Fibroblast of lung (primary cell): ENCODE results near the gene CHI3L1. TPM values are rescaled to one million over a fixed set of nuclear protein-coding genes. Genes with fewer than 3 reads are reported as not detected.
A peak's percentile ranks its signal among the peaks of the same experiment; 100 is the strongest.

ENCODE experiments used
- DNase-seq, 2 donors: peaks; one replicate each; pipeline versions ENCODE4 v3.0.0 to v3.0.0-alpha.2; 2010; ENCODE audit warnings: low read depth in 2 of 2
- H2AFZ ChIP-seq: 2 replicates; pipeline ENCODE4 v1.5.1; 2012; ENCODE audit warnings: low read length, control low read depth, inconsistent platforms
- H3K27ac ChIP-seq: 2 replicates; pipeline ENCODE4 v1.5.1; 2011; ENCODE audit warnings: low read length, control low read depth; ENCODE audit not compliant: insufficient read depth
- H3K27me3 ChIP-seq: 2 replicates; pipeline ENCODE4 v1.5.1; 2011; ENCODE audit warnings: mild to moderate bottlenecking, low read length; ENCODE audit not compliant: control insufficient read depth, insufficient read depth
- H3K36me3 ChIP-seq: 2 replicates; pipeline ENCODE4 v1.5.1; 2011; ENCODE audit warnings: low read length; ENCODE audit not compliant: control insufficient read depth, insufficient read depth
- H3K4me1 ChIP-seq: 2 replicates; pipeline ENCODE4 v1.5.1; 2011; ENCODE audit warnings: low read length; ENCODE audit not compliant: control insufficient read depth, insufficient read depth; ENCODE audit errors: extremely low read depth
- H3K4me2 ChIP-seq: 2 replicates; pipeline ENCODE4 v1.5.1; 2011; ENCODE audit warnings: low read length, control low read depth; ENCODE audit not compliant: insufficient read depth; ENCODE audit errors: extremely low read depth
- H3K4me3 ChIP-seq, 4 experiments: fragments of 200-600 bp in 1 of 4; sonication (generic) in 1 of 4; replicated peaks in 1 of 4; 2 replicates each; pipeline ENCODE4 v1.5.1; 2011 to 2016; ENCODE audit warnings: low read length in 4 of 4, low read depth in 3 of 4, mild to moderate bottlenecking in 3 of 4, control low read depth in 2 of 4, inconsistent platforms in 1 of 4, mixed read lengths in 1 of 4; ENCODE audit not compliant: insufficient read depth in 1 of 4; ENCODE audit errors: control extremely low read depth in 1 of 4
- H3K79me2 ChIP-seq: 2 replicates; pipeline ENCODE4 v1.5.1; 2012; ENCODE audit warnings: mild to moderate bottlenecking, low read length, inconsistent platforms; ENCODE audit not compliant: control insufficient read depth, insufficient read depth
- H3K9ac ChIP-seq: 2 replicates; pipeline ENCODE4 v1.5.1; 2011; ENCODE audit warnings: mild to moderate bottlenecking, low read length, control low read depth; ENCODE audit not compliant: insufficient read depth
- H3K9me3 ChIP-seq: 2 replicates; pipeline ENCODE4 v1.5.1; 2012; ENCODE audit warnings: low read depth, low read length; ENCODE audit not compliant: control insufficient read depth, insufficient read depth
- H4K20me1 ChIP-seq: 2 replicates; pipeline ENCODE4 v1.5.1; 2011; ENCODE audit warnings: low read length; ENCODE audit not compliant: control insufficient read depth, insufficient read depth; ENCODE audit errors: extremely low read depth
- EZH2 ChIP-seq: IDR thresholded peaks from 2 replicates; pipeline ENCODE4 v1.5.1; 2012; ENCODE audit warnings: low read length, control low read depth, mild to moderate bottlenecking; ENCODE audit errors: missing control alignments
- polyA plus RNA-seq, 2 donors: library from polyadenylated mRNA; depleted of rRNA in 1 of 2; stranded (reverse) in 1 of 2; unstranded in 1 of 2; fragments of >200 nt; gene quantifications; 2 replicates each; pipeline ENCODE4 v1.2.1, GENCODE V29; 2011 to 2012; ENCODE audit warnings: missing spikeins in 1 of 2
- total RNA-seq: library from RNA; depleted of rRNA; stranded (reverse); fragments of >200 nt; gene quantifications from 2 replicates; pipeline ENCODE4 v1.2.1, GENCODE V29; 2014
- TF ChIP-seq, protein P1 (sequence below), 2 donors: IDR thresholded peaks in 1 of 2; conservative IDR thresholded peaks in 1 of 2; 1 replicate in 1 of 2; 2 replicates in 1 of 2; pipeline ENCODE4 v1.5.1; 2011 to 2012; ENCODE audit warnings: low read length in 2 of 2, control low read depth in 1 of 2, inconsistent platforms in 1 of 2, low read depth in 1 of 2, mild to moderate bottlenecking in 1 of 2

The CHI3L1 gene
- total and polyA plus RNA-seq, 2 donors (not counting 1 experiment from before 2014, with no cell fraction given), result 3.0 to 42.8 TPM

DNA sequence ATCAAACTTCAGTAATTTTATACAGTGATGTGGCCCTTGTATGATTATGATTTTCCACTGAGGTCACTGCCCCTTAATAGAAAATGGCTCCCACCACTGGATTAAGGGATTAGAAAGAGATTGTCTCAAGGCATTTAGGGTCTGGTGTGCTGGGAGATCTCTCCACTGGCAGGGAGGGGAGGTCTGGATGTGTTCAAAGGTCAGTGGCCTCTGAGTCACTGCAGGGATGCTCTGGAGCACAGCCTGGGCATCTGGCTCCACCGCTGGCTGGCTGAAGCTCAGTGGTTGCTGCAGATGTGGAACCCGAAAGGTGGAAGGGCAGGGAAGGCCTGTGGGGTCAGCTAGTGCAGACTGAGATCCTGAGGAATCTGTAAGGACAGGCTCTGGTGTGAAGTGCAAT, 18.3 kb upstream of the CHI3L1 start:
- Histone ChIP-seq H3K36me3 (no peaks in the 10 kb centered on the region), H4K20me1 (no peaks in the 10 kb centered on the region), H3K79me2 (no peaks in the 10 kb centered on the region), H3K27me3 (no peaks in the 10 kb centered on the region), H3K9me3 (no peaks in the 10 kb centered on the region), H3K9ac (no peak overlapping the region), H3K4me1 (peaks cover 9% of the 10 kb centered on the region), H3K4me2 (no peak overlapping the region), H3K4me3 (no peak overlapping the region), H2AFZ (no peak overlapping the region), H3K27ac (no peak overlapping the region)
- DNase-seq, result no peak
- no peak for TF ChIP-seq EZH2
- TF ChIP-seq, protein P1, sequence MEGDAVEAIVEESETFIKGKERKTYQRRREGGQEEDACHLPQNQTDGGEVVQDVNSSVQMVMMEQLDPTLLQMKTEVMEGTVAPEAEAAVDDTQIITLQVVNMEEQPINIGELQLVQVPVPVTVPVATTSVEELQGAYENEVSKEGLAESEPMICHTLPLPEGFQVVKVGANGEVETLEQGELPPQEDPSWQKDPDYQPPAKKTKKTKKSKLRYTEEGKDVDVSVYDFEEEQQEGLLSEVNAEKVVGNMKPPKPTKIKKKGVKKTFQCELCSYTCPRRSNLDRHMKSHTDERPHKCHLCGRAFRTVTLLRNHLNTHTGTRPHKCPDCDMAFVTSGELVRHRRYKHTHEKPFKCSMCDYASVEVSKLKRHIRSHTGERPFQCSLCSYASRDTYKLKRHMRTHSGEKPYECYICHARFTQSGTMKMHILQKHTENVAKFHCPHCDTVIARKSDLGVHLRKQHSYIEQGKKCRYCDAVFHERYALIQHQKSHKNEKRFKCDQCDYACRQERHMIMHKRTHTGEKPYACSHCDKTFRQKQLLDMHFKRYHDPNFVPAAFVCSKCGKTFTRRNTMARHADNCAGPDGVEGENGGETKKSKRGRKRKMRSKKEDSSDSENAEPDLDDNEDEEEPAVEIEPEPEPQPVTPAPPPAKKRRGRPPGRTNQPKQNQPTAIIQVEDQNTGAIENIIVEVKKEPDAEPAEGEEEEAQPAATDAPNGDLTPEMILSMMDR (conservative IDR thresholded peaks at IDR 0.05 in 1 of 2, IDR thresholded peaks at IDR 0.05 in 1 of 2; ENCODE audit: low read depth in 1 of 2, low read length in 2 of 2), result no peak

DNA sequence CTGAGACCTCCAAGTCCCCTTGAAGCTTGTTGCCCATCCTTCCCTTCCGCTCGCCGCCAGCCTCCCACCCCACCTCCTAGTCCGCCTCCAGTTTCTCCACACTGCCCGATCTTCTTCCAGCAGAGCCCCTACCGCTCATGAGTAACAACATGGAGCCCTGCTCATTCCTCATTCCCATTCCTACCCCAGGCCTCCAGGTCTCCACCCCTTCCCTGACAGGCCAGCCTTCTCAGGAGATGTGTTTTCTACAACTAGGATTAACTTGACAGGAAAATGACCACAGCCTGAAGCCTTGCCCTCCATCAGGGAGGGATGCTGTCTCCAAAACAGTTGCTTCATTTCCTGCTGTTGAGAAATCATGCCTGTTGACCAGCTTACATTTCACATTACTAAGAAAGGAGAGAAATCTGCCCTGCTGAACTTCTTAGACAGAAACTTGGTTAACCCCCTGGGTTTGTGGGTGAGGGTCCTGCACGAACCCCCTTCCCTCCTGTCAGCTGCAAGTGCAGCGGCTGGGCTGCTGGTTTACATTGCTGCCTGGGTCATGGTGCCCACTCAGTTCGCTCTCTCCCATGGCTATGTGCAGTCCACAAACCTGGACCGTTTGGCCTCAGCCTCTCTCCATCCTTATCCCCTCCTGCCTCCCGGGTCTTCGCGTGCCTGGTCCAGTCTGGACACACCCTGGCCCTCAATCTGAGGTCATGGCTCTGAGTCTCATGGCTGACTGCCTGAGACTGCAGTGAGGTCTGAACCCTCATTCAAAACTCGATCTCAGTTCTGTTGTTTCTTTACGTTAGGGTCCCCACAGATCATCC, 16.1 kb upstream of the CHI3L1 start:
- no peaks in the 10 kb centered on the region for H4K20me1 ChIP-seq
- H3K36me3 ChIP-seq, result no peaks in the 10 kb centered on the region
- H3K9me3 ChIP-seq, result no peaks in the 10 kb centered on the region
- no peak overlapping the region for H3K9ac ChIP-seq
- peak; percentile 78 to 95 for DNase-seq
- TF ChIP-seq EZH2, result no peak
- TF ChIP-seq, protein P1 (conservative IDR thresholded peaks at IDR 0.05 in 1 of 2, IDR thresholded peaks at IDR 0.05 in 1 of 2; ENCODE audit: low read depth in 1 of 2, low read length in 2 of 2), result no peak
- peaks cover 21% of the 10 kb centered on the region for H3K4me1 ChIP-seq
- no peaks in the 10 kb centered on the region for H3K27me3 ChIP-seq
- H3K4me3 ChIP-seq, result peak overlapping the region in 1 of 4 experiments; percentile 11
- peak overlapping the region; percentile 22 for H3K27ac ChIP-seq
- H3K79me2 ChIP-seq, result no peaks in the 10 kb centered on the region
- H2AFZ ChIP-seq, result peak overlapping the region; percentile 20
- no peak overlapping the region for H3K4me2 ChIP-seq

DNA sequence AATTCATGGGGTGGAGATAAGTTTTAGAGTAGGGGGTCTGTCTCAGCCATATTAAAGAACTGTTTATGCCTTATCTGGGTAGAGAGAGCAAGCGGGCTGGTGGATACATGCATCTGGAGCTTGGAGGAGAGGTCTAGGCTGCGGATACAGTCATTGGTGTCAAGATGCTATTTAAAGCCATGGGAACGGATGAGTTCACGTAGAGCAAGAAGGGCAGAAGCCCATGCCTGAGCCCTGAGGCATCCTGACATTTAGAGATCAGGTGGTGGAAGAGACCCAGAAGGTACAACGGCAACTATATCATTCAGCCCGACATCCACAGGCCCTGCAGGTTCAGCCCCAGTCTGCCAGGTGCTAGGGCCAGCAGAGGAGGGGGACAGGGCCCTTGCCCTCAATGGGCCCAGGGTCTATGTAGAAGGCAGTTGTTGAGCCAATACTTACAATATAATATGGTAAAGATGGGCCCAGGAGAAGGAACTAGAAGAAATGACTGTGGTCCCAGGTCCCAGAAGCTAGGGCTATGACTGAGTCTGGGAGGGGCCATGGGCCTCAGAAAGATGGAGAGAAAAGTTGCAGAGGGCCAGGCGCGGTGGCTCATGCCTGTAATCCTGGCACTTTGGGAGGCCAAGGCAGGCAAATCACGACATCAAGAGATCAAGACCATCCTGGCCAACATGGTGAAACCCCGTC, 15.2 kb upstream of the CHI3L1 start:
- Histone ChIP-seq H3K9ac (no peak overlapping the region), H4K20me1 (no peaks in the 10 kb centered on the region), H3K4me1 (peaks cover 25% of the 10 kb centered on the region), H3K9me3 (no peaks in the 10 kb centered on the region), H3K36me3 (no peaks in the 10 kb centered on the region), H2AFZ (no peak overlapping the region), H3K27me3 (no peaks in the 10 kb centered on the region), H3K27ac (no peak overlapping the region), H3K79me2 (no peaks in the 10 kb centered on the region), H3K4me2 (no peak overlapping the region), H3K4me3 (no peak overlapping the region)
- TF ChIP-seq, protein P1 (conservative IDR thresholded peaks at IDR 0.05 in 1 of 2, IDR thresholded peaks at IDR 0.05 in 1 of 2; ENCODE audit: low read depth in 1 of 2, low read length in 2 of 2), result no peak
- no peak for TF ChIP-seq EZH2
- no peak for DNase-seq
